PFSK-1 (cell line): Measurements from ENCODE around the gene PREP.

Source experiments
- POLR2AphosphoS5 ChIP-seq: IDR thresholded peaks from 2 replicates; pipeline ENCODE4 v1.6.1; 2012; ENCODE audit warnings: low read depth, mild to moderate bottlenecking, control low read depth, low read length, moderate library complexity
- SIN3A ChIP-seq: IDR thresholded peaks from 2 replicates; pipeline ENCODE4 v1.6.1; 2012; ENCODE audit warnings: mild to moderate bottlenecking, low read length, moderate library complexity, borderline replicate concordance; ENCODE audit not compliant: insufficient read depth
- TAF1 ChIP-seq: IDR thresholded peaks from 2 replicates; pipeline ENCODE4 v1.6.1; 2012; ENCODE audit warnings: low read length, control low read depth, borderline replicate concordance; ENCODE audit not compliant: insufficient read depth

DNA sequence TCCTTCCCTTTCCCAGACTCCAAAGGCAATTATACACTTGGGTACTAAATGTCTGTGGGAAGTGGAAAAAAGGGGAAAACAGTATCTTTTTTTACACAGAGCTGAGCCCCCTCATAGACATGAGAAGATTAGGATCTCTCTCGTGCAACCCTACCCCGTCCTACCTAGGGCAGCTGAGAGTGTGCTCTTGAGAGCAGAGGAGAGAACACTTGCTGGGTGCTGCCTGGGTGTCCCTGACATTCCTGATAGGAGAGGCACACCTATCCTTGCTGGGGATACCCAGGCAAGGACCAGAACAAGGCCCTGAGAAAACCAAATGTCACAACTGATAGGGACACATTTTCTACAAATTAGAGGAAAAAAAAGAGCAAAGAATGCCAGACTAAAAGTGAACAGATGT is 81.2 kb downstream of the PREP start:
- no peak for TF ChIP-seq POLR2AphosphoS5
- no peak for TF ChIP-seq TAF1
- TF ChIP-seq SIN3A: no peak
